Putamen (tissue), 1 donor: ENCODE data around the gene NPC2.
"Not testable (repeated sequence)": the region's sequence is repeated elsewhere in the genome, so short reads cannot be mapped to it uniquely, and the experiment has no call there.

Experiments used
- DNase-seq: peaks from one replicate; pipeline ENCODE4 v3.0.0-alpha.2; 2016; ENCODE audit warnings: low spot score

The NPC2 gene

DNA sequence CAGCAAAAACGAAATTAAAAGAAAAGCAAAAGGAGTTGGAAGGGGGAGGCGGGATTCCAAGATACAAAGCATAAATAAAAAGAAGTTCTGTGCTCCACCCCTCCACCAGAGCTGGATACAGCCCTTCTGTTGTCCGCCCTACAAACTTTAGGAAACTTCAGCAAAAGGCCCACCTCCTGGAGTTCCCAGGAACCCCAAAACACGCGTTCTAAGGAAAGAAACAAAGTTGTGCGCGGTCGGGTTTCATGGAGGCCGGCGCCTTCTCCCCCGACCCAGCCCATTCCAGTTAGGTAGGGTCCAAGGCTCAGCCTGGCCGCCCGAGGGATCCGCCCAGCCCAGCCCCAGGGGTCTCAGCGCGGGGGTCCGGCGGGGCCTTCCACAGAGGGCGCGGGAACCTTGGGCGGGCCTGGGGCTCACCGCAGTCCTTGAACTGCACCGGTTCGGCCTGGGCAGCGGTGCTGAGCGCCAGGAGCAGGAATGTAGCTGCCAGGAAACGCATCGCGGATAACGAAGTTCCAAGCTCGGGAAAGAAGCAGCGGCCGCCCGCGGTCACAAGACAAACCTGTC lies at the start of gene NPC2:
NPC2 (minus strand) TSS at position 530 of the 567 bp plus-strand sequence; CDS start at position 499, 31 bp downstream.
- no peak for DNase-seq

- no peak for DNase-seq
Observed at GRCh38 chr14:74542056-74542685, 49.1 kb upstream of the NPC2 start.

GRCh38 chr14:74541225-74541624 lies 48.1 kb upstream of the NPC2 start:
- no peak for DNase-seq

GRCh38 chr14:74539503-74539902 lies 46.4 kb upstream of the NPC2 start:
- no peak for DNase-seq

DNA sequence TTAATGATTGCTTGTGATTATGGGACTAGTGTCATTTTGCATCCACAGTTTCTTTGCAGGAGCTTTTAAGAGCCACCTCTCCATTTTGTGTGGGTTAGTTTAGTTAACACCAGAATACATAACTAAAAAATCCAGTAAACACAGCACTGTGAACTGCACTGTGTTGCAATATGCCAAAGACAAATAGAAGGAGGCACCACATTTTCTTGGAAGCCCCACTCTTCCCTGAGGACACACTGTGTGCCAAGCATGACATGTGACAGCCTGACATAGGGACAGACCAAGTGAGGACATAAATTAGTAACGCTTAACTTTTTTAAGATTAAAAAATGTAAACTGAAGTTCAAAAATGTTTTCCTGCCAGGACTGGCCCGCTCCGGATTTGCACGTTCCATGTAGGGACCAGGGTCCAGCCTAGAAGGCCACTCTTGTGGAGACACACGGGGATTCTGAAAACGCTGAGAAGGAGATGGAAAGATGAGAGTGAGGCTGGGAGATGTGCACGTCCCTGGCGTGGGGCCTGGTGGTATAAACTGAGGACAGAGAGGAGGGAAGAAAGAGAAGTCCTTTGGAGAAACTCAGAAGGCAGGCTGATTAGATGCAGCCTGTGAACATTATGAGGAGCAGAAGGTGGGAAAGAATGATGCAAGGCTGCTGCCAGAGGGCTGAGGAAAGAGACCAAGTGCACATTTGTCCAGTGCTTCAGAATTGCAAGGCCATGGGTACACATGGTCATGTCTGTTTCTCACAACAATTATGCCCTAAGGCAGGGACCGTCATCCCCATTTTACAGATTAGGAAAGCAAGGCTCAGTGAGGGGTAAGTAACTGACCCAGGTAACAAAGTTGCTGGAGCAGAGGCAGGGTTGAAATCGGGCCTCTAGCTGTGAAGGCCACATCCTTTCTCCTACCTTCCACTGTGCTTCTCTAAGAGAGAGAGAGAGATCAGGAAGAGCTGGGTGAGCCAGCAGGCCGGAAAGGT lies 45.6 kb upstream of the NPC2 start:
- no peak for DNase-seq

GRCh38 chr14:74536336-74536735 lies 43.2 kb upstream of the NPC2 start:
- not testable (repeated sequence) for DNase-seq

- DNase-seq, result no peak
Observed at GRCh38 chr14:74535756-74536325, 42.7 kb upstream of the NPC2 start.

- DNase-seq, result no peak
Observed at GRCh38 chr14:74533576-74533975, 40.5 kb upstream of the NPC2 start.

GRCh38 chr14:74532246-74532645 lies 39.1 kb upstream of the NPC2 start:
- DNase-seq, result no peak

DNA sequence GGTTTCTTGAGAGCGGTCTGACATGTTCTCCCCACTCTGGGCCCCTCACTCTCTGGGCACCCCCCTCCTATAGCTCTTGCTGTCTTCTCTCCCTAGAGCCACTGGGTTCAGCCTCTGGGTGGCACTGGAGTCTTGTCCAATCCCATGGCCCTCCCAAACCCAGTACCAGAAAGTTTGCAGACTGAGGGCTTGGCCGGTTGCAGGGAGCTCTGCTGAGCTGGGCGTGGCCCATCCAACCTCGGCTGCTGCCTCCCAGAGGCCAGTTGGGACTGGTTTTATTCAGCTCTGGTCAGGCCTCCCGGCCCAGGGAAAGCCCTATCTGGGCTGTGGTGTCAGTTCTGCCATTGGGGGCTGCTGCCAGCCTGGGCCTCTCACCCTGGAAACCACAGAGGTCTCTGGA lies 38.4 kb upstream of the NPC2 start:
- no peak for DNase-seq

GRCh38 chr14:74531006-74531405 lies 37.9 kb upstream of the NPC2 start:
- DNase-seq, result no peak

GRCh38 chr14:74528886-74529285 lies 35.8 kb upstream of the NPC2 start:
- no peak for DNase-seq

- DNase-seq, result no peak
Observed at GRCh38 chr14:74528406-74528805, 35.3 kb upstream of the NPC2 start.

GRCh38 chr14:74527736-74528280 lies 34.7 kb upstream of the NPC2 start:
- DNase-seq, result no peak

DNA sequence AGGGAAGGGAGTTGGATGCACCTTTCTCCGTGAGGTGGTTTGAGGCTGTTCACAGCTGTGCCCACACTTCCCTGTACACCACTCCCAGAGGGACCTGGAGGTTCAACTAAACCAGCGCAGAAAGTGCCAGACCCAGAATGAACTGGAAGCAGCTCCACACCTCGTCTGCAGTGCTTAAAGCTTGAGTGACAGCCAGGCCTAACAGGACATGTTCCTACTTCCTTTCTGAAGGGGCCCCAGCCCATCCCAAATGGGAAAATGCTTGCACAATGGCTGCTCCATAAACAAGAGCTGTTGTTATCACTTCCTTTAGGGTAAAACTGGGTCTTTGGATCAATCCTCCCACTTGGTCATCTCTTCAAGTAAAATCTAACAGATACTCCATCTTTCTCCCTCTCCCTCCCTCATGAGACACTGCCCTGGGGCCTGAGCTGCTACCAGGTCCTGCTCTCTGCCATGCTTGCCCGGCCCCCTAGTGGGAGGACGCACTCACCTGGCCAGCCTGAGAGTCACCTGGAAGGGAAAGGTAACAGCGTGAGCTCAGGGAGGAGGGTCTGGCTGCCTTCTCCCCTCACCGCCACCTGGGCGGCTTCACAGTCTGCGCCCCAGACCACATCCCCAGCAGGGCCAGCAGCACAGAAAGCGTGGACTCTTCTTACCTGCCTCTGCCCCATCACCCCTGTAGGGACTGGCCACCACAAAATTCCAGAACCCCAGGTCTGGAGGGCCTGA lies 33.9 kb upstream of the NPC2 start:
- no peak for DNase-seq

GRCh38 chr14:74525361-74525851 lies 32.3 kb upstream of the NPC2 start:
- no peak for DNase-seq

- DNase-seq, result no peak
Observed at GRCh38 chr14:74524812-74525135, 31.7 kb upstream of the NPC2 start.

DNA sequence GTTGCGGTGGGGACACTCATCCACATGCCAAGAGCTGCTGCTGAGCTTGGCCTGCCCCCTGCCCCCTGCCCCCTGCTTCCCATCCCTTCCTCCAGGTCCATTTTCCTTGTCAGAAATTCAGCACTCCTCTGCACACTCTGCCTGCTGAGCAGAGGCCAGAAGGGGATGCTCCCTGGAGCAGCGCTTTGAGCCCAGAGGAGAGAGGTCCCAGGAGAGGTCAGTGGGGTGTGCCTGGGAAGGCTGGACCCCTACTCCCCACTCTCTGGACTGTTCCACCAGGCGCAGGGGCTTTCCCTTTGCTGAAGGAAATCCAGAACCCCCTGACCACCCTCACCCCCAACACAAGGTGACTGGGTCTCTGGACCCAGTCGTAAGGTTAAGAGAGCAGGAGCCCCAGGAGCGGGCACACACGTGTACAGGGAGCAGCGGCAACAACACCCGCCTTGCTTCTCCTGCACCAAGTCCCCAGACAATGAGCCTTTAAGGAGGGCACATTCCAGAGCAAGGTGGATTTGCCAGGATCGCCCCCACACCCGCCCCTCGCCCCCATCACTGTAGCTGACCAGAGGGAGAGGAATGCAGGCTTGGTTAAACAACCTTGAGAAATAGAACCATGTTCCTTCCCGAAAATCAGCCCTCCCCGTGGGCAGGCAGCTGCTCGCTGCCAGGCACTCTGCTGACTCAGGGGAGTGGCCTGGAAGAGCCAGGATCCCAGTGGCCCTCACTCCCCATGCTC lies 31.1 kb upstream of the NPC2 start:
- DNase-seq, result no peak

GRCh38 chr14:74522740-74523139 lies 29.6 kb upstream of the NPC2 start:
- no peak for DNase-seq

GRCh38 chr14:74521756-74522155 lies 28.7 kb upstream of the NPC2 start:
- DNase-seq, result no peak
